ENCODE results near the gene TM9SF1.

DNA sequence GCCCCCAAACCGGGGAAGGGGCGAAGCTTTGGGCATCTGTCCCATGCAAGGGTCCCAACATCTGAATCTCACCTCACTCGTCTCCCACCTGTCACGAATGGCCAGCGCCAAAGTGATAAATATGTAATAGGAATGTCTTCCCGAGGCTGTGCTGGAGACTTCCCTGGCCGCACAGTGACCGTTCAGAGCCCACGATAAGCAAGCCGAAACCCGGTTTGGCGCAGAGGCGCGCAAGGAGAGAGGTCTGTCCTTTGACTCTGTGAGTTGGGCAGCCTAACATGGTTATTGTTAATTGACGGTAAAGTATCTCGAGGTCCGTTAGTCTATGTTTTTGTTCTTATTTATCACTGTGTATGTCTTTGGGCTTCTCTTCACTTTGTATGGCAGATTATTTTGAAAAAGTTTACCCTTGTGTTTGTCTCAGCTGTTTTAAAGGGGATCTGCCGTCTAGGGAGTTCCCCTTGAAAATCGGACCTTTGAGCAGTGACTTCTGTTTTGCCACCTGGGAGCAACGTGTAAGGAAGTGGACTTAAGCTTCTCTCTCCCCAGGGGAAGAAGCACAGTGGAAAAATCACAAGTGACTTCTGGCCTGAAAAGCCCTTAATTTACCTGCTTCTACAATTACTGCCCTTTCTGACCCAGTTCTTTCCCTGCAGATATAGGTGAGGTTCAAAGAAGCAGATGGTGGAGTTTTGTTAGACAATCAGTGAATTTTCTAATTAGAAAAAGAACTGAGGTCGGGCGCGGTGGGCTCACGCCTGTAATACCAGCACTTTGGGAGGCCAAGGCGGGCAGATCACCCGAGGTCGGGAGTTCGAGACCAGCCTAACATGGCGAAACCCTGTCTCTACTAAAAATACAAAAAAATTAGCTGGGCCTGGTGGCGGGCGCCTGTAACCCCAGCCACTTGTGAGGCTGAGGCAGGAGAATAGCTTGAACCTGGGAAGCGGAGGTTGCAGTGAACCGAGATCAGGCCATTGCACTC lies 1.1 kb upstream of the TM9SF1 start:
- TF ChIP-seq ZNF70 (CRISPR knock-in tag; IDR thresholded peaks at IDR 0.05) (no peak), PPARA (CRISPR knock-in tag; IDR thresholded peaks at IDR 0.05; ENCODE audit: borderline replicate concordance) (no peak), CSDC2 (CRISPR knock-in tag; IDR thresholded peaks at IDR 0.05) (no peak), ZFP3 (CRISPR knock-in tag; IDR thresholded peaks at IDR 0.05) (no peak), ZNF8 (CRISPR knock-in tag; IDR thresholded peaks at IDR 0.05) (no peak)
- TF ChIP-seq, protein P1, sequence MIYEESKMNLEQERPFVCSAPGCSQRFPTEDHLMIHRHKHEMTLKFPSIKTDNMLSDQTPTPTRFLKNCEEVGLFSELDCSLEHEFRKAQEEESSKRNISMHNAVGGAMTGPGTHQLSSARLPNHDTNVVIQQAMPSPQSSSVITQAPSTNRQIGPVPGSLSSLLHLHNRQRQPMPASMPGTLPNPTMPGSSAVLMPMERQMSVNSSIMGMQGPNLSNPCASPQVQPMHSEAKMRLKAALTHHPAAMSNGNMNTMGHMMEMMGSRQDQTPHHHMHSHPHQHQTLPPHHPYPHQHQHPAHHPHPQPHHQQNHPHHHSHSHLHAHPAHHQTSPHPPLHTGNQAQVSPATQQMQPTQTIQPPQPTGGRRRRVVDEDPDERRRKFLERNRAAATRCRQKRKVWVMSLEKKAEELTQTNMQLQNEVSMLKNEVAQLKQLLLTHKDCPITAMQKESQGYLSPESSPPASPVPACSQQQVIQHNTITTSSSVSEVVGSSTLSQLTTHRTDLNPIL (CRISPR knock-in tag; IDR thresholded peaks at IDR 0.05; ENCODE audit: low read depth), result no peak
- TF ChIP-seq, protein P2, sequence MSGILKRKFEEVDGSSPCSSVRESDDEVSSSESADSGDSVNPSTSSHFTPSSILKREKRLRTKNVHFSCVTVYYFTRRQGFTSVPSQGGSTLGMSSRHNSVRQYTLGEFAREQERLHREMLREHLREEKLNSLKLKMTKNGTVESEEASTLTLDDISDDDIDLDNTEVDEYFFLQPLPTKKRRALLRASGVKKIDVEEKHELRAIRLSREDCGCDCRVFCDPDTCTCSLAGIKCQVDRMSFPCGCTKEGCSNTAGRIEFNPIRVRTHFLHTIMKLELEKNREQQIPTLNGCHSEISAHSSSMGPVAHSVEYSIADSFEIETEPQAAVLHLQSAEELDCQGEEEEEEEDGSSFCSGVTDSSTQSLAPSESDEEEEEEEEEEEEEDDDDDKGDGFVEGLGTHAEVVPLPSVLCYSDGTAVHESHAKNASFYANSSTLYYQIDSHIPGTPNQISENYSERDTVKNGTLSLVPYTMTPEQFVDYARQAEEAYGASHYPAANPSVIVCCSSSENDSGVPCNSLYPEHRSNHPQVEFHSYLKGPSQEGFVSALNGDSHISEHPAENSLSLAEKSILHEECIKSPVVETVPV (CRISPR knock-in tag; IDR thresholded peaks at IDR 0.05), result no peak
- TF ChIP-seq, protein P3, sequence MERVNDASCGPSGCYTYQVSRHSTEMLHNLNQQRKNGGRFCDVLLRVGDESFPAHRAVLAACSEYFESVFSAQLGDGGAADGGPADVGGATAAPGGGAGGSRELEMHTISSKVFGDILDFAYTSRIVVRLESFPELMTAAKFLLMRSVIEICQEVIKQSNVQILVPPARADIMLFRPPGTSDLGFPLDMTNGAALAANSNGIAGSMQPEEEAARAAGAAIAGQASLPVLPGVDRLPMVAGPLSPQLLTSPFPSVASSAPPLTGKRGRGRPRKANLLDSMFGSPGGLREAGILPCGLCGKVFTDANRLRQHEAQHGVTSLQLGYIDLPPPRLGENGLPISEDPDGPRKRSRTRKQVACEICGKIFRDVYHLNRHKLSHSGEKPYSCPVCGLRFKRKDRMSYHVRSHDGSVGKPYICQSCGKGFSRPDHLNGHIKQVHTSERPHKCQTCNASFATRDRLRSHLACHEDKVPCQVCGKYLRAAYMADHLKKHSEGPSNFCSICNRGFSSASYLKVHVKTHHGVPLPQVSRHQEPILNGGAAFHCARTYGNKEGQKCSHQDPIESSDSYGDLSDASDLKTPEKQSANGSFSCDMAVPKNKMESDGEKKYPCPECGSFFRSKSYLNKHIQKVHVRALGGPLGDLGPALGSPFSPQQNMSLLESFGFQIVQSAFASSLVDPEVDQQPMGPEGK (CRISPR knock-in tag; IDR thresholded peaks at IDR 0.05; ENCODE audit: borderline replicate concordance), result no peak
